K562 (cell line): Measurements from ENCODE around the gene KIAA0825.

Source experiments
- CTCF ChIP-seq, 3 experiments: IDR thresholded peaks in 2 of 3; conservative IDR thresholded peaks in 1 of 3; 2 replicates each; pipeline ENCODE4 v1.5.1; 2011 to 2012; ENCODE audit warnings: low read length in 3 of 3, mild to moderate bottlenecking in 3 of 3, control low read depth in 2 of 3, improper control_type of control experiment in 1 of 3, inconsistent platforms in 1 of 3, low read depth in 1 of 3, mixed read lengths in 1 of 3, moderate library complexity in 1 of 3; ENCODE audit not compliant: insufficient read depth in 2 of 3
- POLR2A ChIP-seq: fragments of 450-650 bp; conservative IDR thresholded peaks from 2 replicates; pipeline ENCODE4 v1.6.1; 2016
- TSC22D4 ChIP-seq: fragments of 450-650 bp; IDR thresholded peaks from 2 replicates; pipeline ENCODE4 v1.6.1; 2016; ENCODE audit warnings: missing genetic modification characterization, missing biosample characterization, control low read depth

- TF ChIP-seq TSC22D4 (tag) (no peak), CTCF (IDR thresholded peaks at IDR 0.05 in 2 of 3, conservative IDR thresholded peaks at IDR 0.05 in 1 of 3; ENCODE audit: insufficient read depth in 2 of 3, low read depth in 1 of 3, low read length in 3 of 3) (no peak), POLR2A (no peak)
Measured at GRCh38 chr5:94658272-94658671, 39.9 kb upstream of the KIAA0825 start.
